ENCODE results near the gene REEP1. TPM values are rescaled to one million over a fixed set of nuclear protein-coding genes. Genes with fewer than 3 reads are reported as not detected.

Gene REEP1
- total and polyA plus RNA-seq, 2 of the 4 experiments (the other 2 are of a cell fraction) = under 0.01 to 0.03 TPM

DNA sequence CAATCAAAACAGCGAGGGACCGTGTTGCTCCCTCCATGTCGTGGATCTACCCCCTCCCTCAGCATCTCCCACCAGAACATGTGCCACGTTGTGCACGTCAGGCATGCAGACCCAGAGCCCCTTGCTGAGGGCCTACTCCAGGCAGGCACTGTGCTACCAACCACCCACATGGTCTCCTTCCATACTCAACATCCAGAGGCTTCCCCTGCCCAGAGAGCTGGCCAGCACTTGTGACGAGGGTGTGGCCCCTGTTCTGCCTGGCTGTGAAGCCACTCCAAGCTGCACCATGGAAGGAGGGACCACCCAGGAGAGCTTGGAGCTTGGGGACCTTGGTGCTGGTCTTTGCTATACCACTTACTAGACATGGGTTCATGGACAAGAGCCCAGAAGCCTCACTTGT lies 40.5 kb downstream of the REEP1 start:
- Histone ChIP-seq H3K18ac (ENCODE audit: low read depth, low read length) (no peak overlapping the region), H3K9ac (ENCODE audit: low read depth, low read length) (no peak overlapping the region), H2BK5ac (ENCODE audit: low read depth, low read length, poor library complexity, severe bottlenecking) (no peak overlapping the region), H4K8ac (ENCODE audit: low read depth in 2 of 2, low read length in 2 of 2) (no peak overlapping the region), H3K14ac (replicated peaks; ENCODE audit: low read depth, low read length) (no peak overlapping the region), H2BK20ac (ENCODE audit: low read depth, low read length) (no peak overlapping the region), H3K9me3 (ENCODE audit: control insufficient read depth, insufficient read depth, low read length) (no peaks in the 10 kb centered on the region), H2AK5ac (ENCODE audit: low read depth, low read length) (no peak overlapping the region), H3K4me1 (ENCODE audit: control insufficient read depth, insufficient read depth, low read length) (no peaks in the 10 kb centered on the region), H3K79me1 (ENCODE audit: low read depth in 1 of 2, low read length in 2 of 2) (no peaks in the 10 kb centered on the region), H3K36me3 (ENCODE audit: control insufficient read depth, insufficient read depth, low read length) (no peaks in the 10 kb centered on the region), H3K4me2 (ENCODE audit: low read depth, low read length) (no peak overlapping the region), H3K4me3 (ENCODE audit: insufficient read depth, low read depth, low read length) (no peak overlapping the region), H3K56ac (ENCODE audit: extremely low read depth, insufficient read depth, low read length) (no peak overlapping the region), H2BK15ac (ENCODE audit: low read depth, low read length) (no peak overlapping the region), H3K27ac (ENCODE audit: insufficient read depth, low read length) (no peak overlapping the region), H3K27me3 (ENCODE audit: control insufficient read depth, insufficient read depth, low read length) (peaks cover 22% of the 10 kb centered on the region), H2BK120ac (ENCODE audit: low read depth, low read length) (no peak overlapping the region), H3K4ac (ENCODE audit: low read depth, low read length) (no peak overlapping the region), H4K5ac (ENCODE audit: low read depth, low read length) (no peak overlapping the region), H2AK9ac (replicated peaks; ENCODE audit: low read depth, low read length, poor library complexity) (no peak overlapping the region), H3K9me1 (ENCODE audit: insufficient read depth, low read length) (no peaks in the 10 kb centered on the region), H3K23ac (ENCODE audit: low read depth, low read length) (no peak overlapping the region), H2AFZ (replicated peaks; ENCODE audit: low read length, poor library complexity) (no peak overlapping the region), H4K91ac (ENCODE audit: insufficient read depth, low read depth, low read length) (no peak overlapping the region), H4K20me1 (ENCODE audit: insufficient read depth, low read length) (no peaks in the 10 kb centered on the region)
- ChIA-PET CTCF (no interaction called here), POLR2A (ENCODE audit: unreplicated experiment) (no interaction called here)
- TF ChIP-seq MXI1 (IDR thresholded peaks at IDR 0.05; ENCODE audit: borderline replicate concordance, low read depth, low read length) = no peak
- TF ChIP-seq FOS (IDR thresholded peaks at IDR 0.05; ENCODE audit: low read depth, low read length) = no peak
- no peak for TF ChIP-seq BHLHE40 (IDR thresholded peaks at IDR 0.05; ENCODE audit: low read depth, low read length)
- no peak for TF ChIP-seq RCOR1 (IDR thresholded peaks at IDR 0.05; ENCODE audit: insufficient replicate concordance, low read length)
- TF ChIP-seq, protein P1, sequence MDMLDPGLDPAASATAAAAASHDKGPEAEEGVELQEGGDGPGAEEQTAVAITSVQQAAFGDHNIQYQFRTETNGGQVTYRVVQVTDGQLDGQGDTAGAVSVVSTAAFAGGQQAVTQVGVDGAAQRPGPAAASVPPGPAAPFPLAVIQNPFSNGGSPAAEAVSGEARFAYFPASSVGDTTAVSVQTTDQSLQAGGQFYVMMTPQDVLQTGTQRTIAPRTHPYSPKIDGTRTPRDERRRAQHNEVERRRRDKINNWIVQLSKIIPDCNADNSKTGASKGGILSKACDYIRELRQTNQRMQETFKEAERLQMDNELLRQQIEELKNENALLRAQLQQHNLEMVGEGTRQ (IDR thresholded peaks at IDR 0.05; ENCODE audit: low read depth, low read length) = no peak
- TF ChIP-seq MAFK (IDR thresholded peaks at IDR 0.05; ENCODE audit: low read depth, low read length) = no peak
- TF ChIP-seq CHD1 (IDR thresholded peaks at IDR 0.05; ENCODE audit: low read depth, low read length) = no peak
- TF ChIP-seq, protein P2, sequence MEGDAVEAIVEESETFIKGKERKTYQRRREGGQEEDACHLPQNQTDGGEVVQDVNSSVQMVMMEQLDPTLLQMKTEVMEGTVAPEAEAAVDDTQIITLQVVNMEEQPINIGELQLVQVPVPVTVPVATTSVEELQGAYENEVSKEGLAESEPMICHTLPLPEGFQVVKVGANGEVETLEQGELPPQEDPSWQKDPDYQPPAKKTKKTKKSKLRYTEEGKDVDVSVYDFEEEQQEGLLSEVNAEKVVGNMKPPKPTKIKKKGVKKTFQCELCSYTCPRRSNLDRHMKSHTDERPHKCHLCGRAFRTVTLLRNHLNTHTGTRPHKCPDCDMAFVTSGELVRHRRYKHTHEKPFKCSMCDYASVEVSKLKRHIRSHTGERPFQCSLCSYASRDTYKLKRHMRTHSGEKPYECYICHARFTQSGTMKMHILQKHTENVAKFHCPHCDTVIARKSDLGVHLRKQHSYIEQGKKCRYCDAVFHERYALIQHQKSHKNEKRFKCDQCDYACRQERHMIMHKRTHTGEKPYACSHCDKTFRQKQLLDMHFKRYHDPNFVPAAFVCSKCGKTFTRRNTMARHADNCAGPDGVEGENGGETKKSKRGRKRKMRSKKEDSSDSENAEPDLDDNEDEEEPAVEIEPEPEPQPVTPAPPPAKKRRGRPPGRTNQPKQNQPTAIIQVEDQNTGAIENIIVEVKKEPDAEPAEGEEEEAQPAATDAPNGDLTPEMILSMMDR (conservative IDR thresholded peaks at IDR 0.05; ENCODE audit: low read depth, low read length) = no peak
- no peak for TF ChIP-seq POLR2A (IDR thresholded peaks at IDR 0.05; ENCODE audit: low read depth, low read length)
- no peak for TF ChIP-seq SMC3 (IDR thresholded peaks at IDR 0.05; ENCODE audit: low read depth, low read length)
- TF ChIP-seq CEBPB (IDR thresholded peaks at IDR 0.05; ENCODE audit: low read depth, low read length) = no peak
- no peak for TF ChIP-seq NFE2L2 (IDR thresholded peaks at IDR 0.05; ENCODE audit: low read depth, low read length)
- no peak for TF ChIP-seq RAD21 (IDR thresholded peaks at IDR 0.05; ENCODE audit: low read length)
- TF ChIP-seq MAZ (IDR thresholded peaks at IDR 0.05; ENCODE audit: borderline replicate concordance, low read depth, low read length) = no peak
- TF ChIP-seq, protein P3, sequence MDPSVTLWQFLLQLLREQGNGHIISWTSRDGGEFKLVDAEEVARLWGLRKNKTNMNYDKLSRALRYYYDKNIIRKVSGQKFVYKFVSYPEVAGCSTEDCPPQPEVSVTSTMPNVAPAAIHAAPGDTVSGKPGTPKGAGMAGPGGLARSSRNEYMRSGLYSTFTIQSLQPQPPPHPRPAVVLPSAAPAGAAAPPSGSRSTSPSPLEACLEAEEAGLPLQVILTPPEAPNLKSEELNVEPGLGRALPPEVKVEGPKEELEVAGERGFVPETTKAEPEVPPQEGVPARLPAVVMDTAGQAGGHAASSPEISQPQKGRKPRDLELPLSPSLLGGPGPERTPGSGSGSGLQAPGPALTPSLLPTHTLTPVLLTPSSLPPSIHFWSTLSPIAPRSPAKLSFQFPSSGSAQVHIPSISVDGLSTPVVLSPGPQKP (IDR thresholded peaks at IDR 0.05; ENCODE audit: borderline replicate concordance, low read depth, low read length) = no peak
- TF ChIP-seq RFX5 (IDR thresholded peaks at IDR 0.05; ENCODE audit: low read depth, low read length) = no peak
- DNase-seq (no peak), ATAC-seq (ENCODE audit: low read depth) (no peak)
- in situ Hi-C loops (cut with MboI; ENCODE audit: low sequenced_read_pairs) = no loop called here
- no TSS peak for BruUV-seq (replicated peaks)
- intact Hi-C loops (cut with micrococcal nuclease) = no loop called here
- dilution Hi-C loops (cut with HindIII; ENCODE audit: low sequenced_read_pairs, unreplicated experiment) = no loop called here
- no CpG with 5 or more reads among the region's 6 CpGs for WGBS, 2 experiments (ENCODE audit: extremely low coverage in 2 of 2, insufficient read length in 1 of 2)

All from IMR-90 (cell line).